Measurements from ENCODE around the gene PTGIS.

DNA sequence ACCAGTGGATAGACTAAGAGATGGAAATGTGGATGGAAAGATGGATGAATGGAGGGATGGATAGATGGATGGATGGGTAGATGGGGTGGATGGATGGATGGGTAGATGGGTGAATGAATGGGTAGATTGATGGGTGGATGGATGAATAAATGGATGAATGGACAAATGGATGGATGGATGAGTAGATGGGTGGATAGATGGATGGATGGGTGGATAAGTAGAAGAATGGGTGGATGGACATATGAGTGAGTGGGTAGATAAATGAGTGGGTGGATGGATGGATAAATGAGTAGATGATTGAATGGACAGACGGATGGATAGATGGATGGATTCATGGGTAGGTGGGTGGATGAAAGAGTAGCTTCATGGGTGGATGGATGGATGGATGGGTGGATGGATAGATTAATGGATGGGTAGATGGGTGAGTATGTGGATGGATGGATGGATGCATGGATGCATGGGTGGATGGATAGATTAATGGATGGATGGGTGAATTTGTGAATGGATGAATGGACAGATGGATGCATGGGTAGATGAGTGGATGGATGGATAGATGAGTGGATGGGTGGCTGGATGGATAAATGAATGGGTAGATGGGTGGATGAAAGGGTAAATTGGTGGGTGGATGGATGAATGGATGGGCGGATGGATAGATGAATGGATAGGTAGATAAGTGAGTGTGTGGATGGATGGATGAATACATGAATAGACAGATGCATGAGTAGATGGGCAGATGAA lies 56.0 kb downstream of the PTGIS start:
- TF ChIP-seq POLR2A (IDR thresholded peaks at IDR 0.05) = no peak
- TF ChIP-seq, protein P1, sequence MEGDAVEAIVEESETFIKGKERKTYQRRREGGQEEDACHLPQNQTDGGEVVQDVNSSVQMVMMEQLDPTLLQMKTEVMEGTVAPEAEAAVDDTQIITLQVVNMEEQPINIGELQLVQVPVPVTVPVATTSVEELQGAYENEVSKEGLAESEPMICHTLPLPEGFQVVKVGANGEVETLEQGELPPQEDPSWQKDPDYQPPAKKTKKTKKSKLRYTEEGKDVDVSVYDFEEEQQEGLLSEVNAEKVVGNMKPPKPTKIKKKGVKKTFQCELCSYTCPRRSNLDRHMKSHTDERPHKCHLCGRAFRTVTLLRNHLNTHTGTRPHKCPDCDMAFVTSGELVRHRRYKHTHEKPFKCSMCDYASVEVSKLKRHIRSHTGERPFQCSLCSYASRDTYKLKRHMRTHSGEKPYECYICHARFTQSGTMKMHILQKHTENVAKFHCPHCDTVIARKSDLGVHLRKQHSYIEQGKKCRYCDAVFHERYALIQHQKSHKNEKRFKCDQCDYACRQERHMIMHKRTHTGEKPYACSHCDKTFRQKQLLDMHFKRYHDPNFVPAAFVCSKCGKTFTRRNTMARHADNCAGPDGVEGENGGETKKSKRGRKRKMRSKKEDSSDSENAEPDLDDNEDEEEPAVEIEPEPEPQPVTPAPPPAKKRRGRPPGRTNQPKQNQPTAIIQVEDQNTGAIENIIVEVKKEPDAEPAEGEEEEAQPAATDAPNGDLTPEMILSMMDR (IDR thresholded peaks at IDR 0.05) = no peak

Data from right lobe of liver (tissue), 4 donors.